ENCODE results near the gene CDYL2. TPM values are rescaled to one million over a fixed set of nuclear protein-coding genes. Genes with fewer than 3 reads are reported as not detected.
"Not testable (repeated sequence)": the region's sequence is repeated elsewhere in the genome, so short reads cannot be mapped to it uniquely, and the experiment has no call there.

The CDYL2 gene
- total RNA-seq, 3 donors from 2014 or later, result 6.4 to 12.1 (median 10.7) TPM

DNA sequence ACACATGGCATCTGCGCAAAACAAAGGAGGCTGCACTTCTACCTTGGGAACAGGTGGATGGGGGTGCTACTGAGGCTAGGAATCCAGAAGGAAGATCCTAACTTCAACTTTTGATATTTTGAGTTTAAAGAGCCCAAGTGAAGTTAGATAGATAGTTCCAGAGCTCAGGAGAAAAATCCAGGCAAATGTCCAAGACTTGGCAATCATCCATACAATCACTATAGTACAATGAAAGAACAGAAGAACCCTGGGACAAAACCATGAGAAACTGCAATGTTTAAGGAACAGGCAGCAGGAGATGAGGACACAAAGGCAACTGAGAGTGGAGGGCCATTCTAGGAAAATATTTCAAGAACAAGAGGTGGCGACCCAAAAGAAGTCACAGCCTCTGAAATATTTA lies 12.4 kb downstream of the CDYL2 start:
- DNase-seq (ENCODE audit: low spot score in 2 of 2), result no peak
- Histone ChIP-seq H3K27ac (no peak overlapping the region), H3K27me3 (no peaks in the 10 kb centered on the region), H3K4me3 (no peak overlapping the region), H3K9me3 (no peaks in the 10 kb centered on the region), H3K36me3 (no peaks in the 10 kb centered on the region), H3K4me1 (no peaks in the 10 kb centered on the region)
- intact Hi-C loops (cut with DNase I; ENCODE audit: low total_unique reads), result no loop called here
- no peak for TF ChIP-seq POLR2AphosphoS5 (IDR thresholded peaks at IDR 0.05)
- TF ChIP-seq POLR2A (IDR thresholded peaks at IDR 0.05), result no peak
- TF ChIP-seq, protein P1, sequence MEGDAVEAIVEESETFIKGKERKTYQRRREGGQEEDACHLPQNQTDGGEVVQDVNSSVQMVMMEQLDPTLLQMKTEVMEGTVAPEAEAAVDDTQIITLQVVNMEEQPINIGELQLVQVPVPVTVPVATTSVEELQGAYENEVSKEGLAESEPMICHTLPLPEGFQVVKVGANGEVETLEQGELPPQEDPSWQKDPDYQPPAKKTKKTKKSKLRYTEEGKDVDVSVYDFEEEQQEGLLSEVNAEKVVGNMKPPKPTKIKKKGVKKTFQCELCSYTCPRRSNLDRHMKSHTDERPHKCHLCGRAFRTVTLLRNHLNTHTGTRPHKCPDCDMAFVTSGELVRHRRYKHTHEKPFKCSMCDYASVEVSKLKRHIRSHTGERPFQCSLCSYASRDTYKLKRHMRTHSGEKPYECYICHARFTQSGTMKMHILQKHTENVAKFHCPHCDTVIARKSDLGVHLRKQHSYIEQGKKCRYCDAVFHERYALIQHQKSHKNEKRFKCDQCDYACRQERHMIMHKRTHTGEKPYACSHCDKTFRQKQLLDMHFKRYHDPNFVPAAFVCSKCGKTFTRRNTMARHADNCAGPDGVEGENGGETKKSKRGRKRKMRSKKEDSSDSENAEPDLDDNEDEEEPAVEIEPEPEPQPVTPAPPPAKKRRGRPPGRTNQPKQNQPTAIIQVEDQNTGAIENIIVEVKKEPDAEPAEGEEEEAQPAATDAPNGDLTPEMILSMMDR (IDR thresholded peaks at IDR 0.05), result no peak

DNA sequence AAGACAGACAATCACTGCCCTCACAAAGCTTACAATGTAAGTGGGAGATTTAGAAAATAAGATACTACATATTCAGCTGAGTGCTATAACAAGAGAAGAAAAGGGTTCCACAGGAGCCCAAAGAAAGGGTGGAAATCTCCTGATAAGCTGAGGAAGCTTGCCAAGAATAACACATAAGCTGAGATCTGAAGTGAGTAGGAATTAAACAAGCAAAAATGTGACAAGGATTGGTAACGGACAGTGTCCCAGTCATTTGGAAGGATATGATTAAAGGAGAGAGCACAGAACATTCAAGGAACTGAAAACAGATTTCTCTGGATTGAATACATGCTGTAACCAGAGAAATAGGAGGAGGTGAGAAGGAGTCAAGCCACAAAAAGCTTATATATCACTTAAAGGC lies 13.0 kb downstream of the CDYL2 start:
- Histone ChIP-seq H3K4me1 (no peaks in the 10 kb centered on the region), H3K4me3 (no peak overlapping the region), H3K36me3 (no peaks in the 10 kb centered on the region), H3K27me3 (no peaks in the 10 kb centered on the region), H3K9me3 (no peaks in the 10 kb centered on the region), H3K27ac (no peak overlapping the region)
- DNase-seq (ENCODE audit: low spot score in 2 of 2), result no peak
- intact Hi-C loops (cut with DNase I; ENCODE audit: low total_unique reads), result no loop called here
- TF ChIP-seq, protein P1 (IDR thresholded peaks at IDR 0.05), result no peak
- TF ChIP-seq POLR2AphosphoS5 (IDR thresholded peaks at IDR 0.05) (no peak), POLR2A (IDR thresholded peaks at IDR 0.05) (no peak)

DNA sequence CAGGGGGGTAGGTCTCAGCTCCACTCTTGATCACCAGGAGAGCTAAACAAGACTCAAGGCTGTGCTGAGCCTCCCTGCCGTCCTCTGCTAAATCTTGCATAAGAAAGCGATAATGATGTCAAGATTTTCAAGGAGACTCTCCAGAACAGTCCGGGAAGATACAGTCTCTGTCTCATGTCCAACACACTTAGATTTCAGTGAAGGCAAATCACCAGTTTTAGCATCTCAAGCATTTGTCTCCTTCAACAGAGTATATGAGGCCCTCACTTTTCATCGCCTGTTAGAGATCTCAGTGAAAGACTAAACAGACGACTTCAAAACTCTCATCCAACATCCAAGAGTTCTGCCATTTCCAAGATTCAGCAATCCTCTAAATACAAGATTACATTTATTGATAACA lies 13.6 kb downstream of the CDYL2 start:
- H3K4me3 ChIP-seq, result no peak overlapping the region
- TF ChIP-seq POLR2A (IDR thresholded peaks at IDR 0.05), result no peak
- TF ChIP-seq POLR2AphosphoS5 (IDR thresholded peaks at IDR 0.05), result no peak
- TF ChIP-seq, protein P1 (IDR thresholded peaks at IDR 0.05), result no peak
- no peak for DNase-seq (ENCODE audit: low spot score in 2 of 2)
- H3K9me3 ChIP-seq, result no peaks in the 10 kb centered on the region
- H3K4me1 ChIP-seq, result no peaks in the 10 kb centered on the region
- H3K27me3 ChIP-seq, result no peaks in the 10 kb centered on the region
- no peaks in the 10 kb centered on the region for H3K36me3 ChIP-seq
- intact Hi-C loops (cut with DNase I; ENCODE audit: low total_unique reads), result no loop called here
- no peak overlapping the region for H3K27ac ChIP-seq

DNA sequence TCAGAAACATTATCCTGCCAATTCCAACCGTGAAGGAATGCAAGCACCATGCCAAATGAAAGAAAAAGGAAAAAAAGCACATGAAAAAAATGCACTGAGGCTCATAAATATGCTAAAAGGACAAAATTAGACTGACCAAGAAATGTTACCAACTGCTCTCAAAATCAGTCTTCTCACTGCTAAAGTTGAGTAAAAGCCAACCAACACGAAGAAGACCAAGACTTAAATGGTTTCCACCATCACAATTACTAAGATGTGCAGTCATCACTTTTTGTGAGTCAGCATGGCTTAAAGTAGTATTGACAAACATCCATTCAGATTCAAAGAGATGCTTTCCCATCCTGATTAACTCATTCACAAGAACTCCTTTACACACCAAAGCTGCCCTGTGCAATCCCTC lies 16.4 kb downstream of the CDYL2 start:
- no peaks in the 10 kb centered on the region for H3K4me1 ChIP-seq
- H3K27me3 ChIP-seq, result no peaks in the 10 kb centered on the region
- no peak for DNase-seq (ENCODE audit: low spot score in 2 of 2)
- TF ChIP-seq POLR2AphosphoS5 (IDR thresholded peaks at IDR 0.05), result no peak
- TF ChIP-seq POLR2A (IDR thresholded peaks at IDR 0.05), result no peak
- TF ChIP-seq, protein P1 (IDR thresholded peaks at IDR 0.05), result no peak
- H3K9me3 ChIP-seq, result peaks cover 0 to 2% of the 10 kb centered on the region in 2 donors
- intact Hi-C loops (cut with DNase I; ENCODE audit: low total_unique reads), result no loop called here
- no peak overlapping the region for H3K4me3 ChIP-seq
- no peaks in the 10 kb centered on the region for H3K36me3 ChIP-seq
- H3K27ac ChIP-seq, result no peak overlapping the region

DNA sequence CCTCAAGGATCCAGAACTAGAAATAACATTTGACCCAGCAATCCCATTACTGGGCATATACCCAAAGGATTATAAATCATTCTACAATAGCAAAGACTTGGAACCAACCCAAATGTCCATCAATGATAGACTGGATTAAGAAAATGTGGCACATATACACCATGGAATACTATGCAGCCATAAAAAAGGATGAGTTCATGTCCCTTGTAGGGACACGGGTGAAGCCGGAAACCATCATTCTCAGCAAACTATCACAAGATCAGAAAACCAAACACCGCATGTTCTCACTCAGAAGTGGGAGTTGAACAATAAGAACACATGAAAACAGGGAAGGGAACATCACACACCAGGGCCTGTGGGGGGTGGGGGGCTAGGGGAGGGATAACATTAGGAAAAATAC lies 17.8 kb downstream of the CDYL2 start:
- H3K36me3 ChIP-seq; intact Hi-C loops (cut with DNase I; ENCODE audit: low total_unique reads); H3K27me3 ChIP-seq; H3K27ac ChIP-seq; H3K4me1 ChIP-seq; DNase-seq (ENCODE audit: low spot score in 2 of 2); H3K4me3 ChIP-seq: not testable (repeated sequence)
- peaks cover 0 to 14% of the 10 kb centered on the region in 2 donors for H3K9me3 ChIP-seq

DNA sequence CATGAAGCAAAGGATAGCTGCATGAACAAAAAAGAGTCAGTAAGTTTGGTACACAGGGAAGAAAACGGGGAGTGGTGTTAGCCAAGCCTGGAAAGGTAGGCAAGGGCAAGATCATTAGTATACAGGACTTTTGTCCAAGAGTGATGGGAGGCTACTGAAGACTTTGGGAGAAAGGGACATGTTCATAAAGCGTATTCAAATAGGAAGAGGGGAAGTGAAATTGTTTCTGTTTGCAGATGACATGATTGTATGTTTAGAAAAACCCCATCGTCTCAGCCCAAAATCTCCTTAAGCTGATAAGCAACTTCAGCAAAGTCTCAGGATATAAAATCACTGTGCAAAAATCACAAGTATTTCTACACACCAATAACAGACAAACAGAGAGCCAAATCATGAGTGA lies 19.4 kb downstream of the CDYL2 start:
- Histone ChIP-seq H3K9me3 (peaks cover 0 to 24% of the 10 kb centered on the region in 2 donors), H3K36me3 (no peaks in the 10 kb centered on the region), H3K27me3 (no peaks in the 10 kb centered on the region), H3K27ac (no peak overlapping the region), H3K4me3 (no peak overlapping the region), H3K4me1 (no peaks in the 10 kb centered on the region)
- DNase-seq (ENCODE audit: low spot score in 2 of 2), result no peak
- intact Hi-C loops (cut with DNase I; ENCODE audit: low total_unique reads), result no loop called here
- no peak for TF ChIP-seq POLR2AphosphoS5 (IDR thresholded peaks at IDR 0.05)
- TF ChIP-seq, protein P1 (IDR thresholded peaks at IDR 0.05), result no peak
- no peak for TF ChIP-seq POLR2A (IDR thresholded peaks at IDR 0.05)
